HG03196 (cell line): ENCODE measurements around the gene PACRG.
A peak's percentile ranks its signal among the peaks of the same experiment; 100 is the strongest.
"Not testable (repeated sequence)": the region's sequence is repeated elsewhere in the genome, so short reads cannot be mapped to it uniquely, and the experiment has no call there.

Experiments used
- ATAC-seq: cut with Tn5 transposase; IDR thresholded peaks from one replicate; pipeline ENCODE4 v1.9.1; 2021; ENCODE audit not compliant: unreplicated experiment

PACRG gene

GRCh38 chr6:162727322-162728182, at the start of gene PACRG, which contains the start of gene PRKN:
Gene PACRG, plus strand, starts transcription at chr6:162727974.
Gene PRKN, minus strand, starts transcription at chr6:162727766.
- ATAC-seq = peak; percentile 98

DNA sequence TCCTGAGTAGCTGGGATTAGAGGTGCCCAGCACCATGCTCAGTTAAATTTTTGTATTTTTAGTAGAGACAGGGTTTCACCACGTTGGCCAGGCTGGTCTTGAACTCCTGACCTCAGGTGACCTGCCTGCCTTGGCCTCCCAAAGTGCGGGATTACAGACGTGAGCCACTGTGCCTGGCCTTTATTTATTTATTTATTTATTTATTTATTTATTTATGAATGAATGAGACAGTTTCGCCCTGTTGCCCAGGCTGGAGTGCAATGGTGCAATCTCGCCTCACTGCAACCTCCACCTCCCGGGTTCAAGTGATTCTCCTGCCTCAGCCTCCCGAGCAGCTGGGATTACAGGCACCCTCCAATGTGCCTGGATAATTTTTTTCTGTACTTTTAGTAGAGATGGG, 48.9 kb upstream of the PACRG start:
- not testable (repeated sequence) for ATAC-seq

- ATAC-seq = no peak
Measured at GRCh38 chr6:162679681-162680080, 48.1 kb upstream of the PACRG start.

DNA sequence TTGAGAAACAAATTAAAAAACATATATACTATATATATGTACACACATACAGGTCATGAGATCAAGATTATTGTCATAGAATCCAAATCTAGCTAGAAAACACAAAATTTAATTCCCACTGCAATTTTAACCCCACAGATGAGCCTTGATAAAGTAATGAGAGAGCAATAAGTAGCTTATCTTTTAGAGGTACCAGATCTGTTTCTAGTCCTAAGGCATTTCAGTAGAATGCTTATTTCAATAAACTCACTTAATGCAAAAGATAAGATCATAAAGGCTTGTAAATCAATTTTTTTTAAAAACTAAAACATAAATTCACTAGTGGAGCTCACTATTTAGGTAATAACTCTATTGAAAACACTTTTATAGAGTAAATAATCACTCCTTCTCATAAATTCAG, 47.4 kb upstream of the PACRG start:
- no peak for ATAC-seq

DNA sequence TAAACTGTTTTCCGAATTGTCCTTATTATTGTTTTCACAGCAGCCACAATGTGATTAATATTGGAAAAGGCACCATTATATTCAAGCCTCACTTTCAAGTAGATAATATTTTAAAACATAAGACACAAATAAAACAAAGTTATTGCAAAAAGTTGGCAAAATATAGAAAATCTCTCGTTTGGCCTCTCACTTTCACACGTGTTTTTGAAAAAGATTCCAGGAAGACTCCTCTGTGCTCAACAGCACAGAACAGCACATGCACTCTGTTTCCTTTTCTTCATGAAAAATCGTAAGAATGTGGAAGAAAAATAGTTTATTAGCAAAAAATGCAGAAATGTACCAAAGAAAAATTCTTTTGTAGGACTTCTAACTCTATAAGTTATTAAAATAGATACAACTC, 46.9 kb upstream of the PACRG start:
- no peak for ATAC-seq

GRCh38 chr6:162681447-162681846, 46.3 kb upstream of the PACRG start:
- no peak for ATAC-seq

GRCh38 chr6:162683135-162683534, 44.6 kb upstream of the PACRG start:
- no peak for ATAC-seq

DNA sequence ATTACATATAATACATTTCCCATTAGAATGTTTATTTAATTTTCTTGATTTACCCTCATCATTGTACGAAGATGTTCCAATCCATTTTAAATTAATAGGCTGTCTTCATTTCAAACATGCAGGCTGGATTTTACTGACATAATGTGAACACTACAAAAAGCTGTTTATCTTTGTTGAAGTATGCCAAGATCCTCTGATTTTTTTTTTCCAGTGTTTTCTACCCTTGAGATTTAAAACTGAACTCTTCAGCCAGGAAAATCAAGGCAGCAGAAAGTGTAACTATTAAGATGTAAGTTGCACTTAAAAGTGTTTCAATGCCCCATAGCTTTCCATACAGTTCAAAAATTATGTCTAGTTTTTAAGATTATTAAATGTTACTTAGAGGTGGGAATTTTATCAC, 43.7 kb upstream of the PACRG start:
- ATAC-seq = no peak

DNA sequence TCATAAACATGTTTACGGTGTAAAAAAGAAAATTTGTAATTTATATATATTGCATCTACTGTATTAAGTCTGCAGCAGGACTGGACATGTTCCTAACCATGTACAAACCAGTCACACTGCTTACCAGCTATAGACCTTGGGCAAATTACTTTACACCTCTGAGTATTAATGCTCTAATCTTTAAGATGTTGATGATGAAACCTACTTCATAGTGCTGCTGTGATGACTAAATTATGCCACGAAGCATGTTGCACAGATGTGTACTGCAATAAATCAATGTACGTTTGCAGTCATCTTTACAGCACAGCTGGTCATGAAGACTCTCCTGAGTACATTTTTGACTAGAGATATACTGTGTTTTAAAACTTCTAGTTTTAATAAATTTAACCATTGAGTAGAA, 42.8 kb upstream of the PACRG start:
- ATAC-seq = no peak

DNA sequence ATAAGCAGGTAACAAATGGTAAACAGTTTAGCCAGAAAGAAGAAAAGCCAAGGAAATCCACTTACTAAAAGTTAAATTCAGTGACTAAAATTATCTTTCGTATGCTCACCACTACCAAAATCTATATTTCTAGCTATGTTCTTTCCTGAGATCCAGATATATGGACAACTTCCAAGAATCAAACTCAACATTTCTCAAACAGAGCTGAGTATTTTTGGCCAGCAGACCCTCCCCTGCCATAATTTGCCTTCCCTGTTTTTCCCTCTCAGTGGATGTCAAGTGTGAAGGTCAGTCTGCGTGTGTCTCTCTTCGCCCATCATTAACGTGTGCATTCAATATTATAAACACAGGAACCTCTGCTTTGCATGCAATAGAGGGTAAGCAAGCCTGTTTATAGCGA, 42.2 kb upstream of the PACRG start:
- ATAC-seq = no peak

- ATAC-seq = no peak
Measured at GRCh38 chr6:162688751-162689345, 38.9 kb upstream of the PACRG start.

GRCh38 chr6:162690158-162690557, 37.6 kb upstream of the PACRG start:
- ATAC-seq = no peak

- ATAC-seq = no peak
Measured at GRCh38 chr6:162697872-162698403, 29.8 kb upstream of the PACRG start.

- ATAC-seq = no peak
Measured at GRCh38 chr6:162698440-162698839, 29.3 kb upstream of the PACRG start.

- ATAC-seq = no peak
Measured at GRCh38 chr6:162699961-162700360, 27.8 kb upstream of the PACRG start.

DNA sequence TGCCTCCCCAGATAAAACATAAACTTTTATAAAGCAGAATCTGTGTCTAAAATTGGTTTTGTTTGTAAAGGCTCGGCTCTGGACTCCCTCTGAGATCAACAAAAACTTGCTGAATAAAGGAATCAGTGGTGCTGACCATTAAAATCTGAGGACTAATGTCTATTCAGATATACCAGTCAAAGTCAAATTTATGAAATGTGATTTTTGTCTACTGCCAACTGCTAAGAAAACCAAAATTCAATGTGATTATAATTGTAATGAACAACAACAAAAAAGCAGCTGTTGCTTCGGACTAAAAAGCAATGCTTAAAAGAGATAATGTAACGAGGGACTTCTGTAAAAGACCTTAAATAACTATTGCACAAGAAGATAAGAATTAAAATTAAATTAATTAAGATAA, 26.8 kb upstream of the PACRG start:
- no peak for ATAC-seq

- ATAC-seq = no peak
Measured at GRCh38 chr6:162701551-162701950, 26.2 kb upstream of the PACRG start.

DNA sequence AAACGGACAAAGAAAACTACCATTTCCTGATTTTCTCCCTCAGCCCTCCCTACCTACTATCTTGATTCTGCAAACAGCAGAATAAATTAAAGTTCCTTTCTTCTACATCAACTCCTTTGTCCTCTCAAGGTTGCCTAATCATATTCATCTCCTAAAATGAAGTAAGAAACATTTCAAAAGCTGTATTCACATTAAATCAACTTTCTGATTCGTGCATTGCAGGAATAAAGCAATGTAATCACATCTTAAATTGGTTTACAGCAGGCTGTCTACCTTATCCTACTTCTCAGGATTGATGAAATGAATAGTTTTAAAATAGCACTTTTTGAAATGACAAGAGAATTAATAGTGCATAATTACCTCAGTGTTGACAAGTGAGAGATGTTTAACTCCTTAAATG, 25.3 kb upstream of the PACRG start:
- ATAC-seq = no peak

- ATAC-seq = no peak
Measured at GRCh38 chr6:162704001-162704400, 23.8 kb upstream of the PACRG start.

DNA sequence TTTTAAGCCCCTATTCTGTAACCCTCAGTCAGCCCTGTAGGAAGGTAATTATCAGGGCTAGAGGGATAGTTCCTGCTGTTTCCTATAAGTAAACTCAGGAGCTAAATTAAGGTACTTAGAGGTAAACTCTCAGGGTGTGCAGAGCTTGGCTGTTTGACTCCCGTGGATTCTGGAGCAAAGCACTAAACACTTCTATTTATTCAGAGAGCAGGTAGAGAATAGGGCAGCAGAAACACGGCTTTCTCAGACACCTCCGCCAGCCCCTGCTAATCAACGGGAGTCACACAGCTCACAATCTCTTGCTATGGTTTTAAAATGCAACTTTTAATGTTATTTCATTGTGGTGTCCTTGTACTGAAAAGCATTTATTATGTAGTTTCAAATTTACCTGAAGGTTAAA, 22.0 kb upstream of the PACRG start:
- ATAC-seq = no peak

- ATAC-seq = no peak
Measured at GRCh38 chr6:162706232-162706631, 21.5 kb upstream of the PACRG start.

DNA sequence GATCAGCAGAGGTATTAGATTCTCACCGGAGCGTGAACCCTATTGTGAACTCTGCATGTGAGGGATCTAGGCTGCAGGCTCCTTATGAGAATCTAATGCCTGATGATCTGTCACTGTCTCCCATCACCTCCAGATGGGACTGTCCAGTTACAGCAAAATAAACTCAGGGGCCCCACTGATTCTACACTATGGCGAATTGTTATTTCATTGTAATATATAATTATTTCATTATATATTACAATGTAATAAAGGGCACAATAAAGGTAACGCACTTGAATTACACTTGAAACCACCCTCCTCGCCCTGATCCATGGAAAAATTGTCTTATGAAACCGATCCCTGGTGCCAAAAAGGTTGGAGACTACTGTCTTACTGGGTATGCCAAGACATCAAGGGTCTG, 18.8 kb upstream of the PACRG start:
- ATAC-seq = no peak
